A673 (cell line): ENCODE results near the gene NOVA1.

ENCODE experiments used
- CTCF ChIP-seq: fragments of 300-800, 200-600 bp; sonication (generic); conservative IDR thresholded peaks from 2 replicates; pipeline ENCODE4 v1.5.1; 2017; ENCODE audit warnings: low read depth, mild to moderate bottlenecking, antibody characterized with exemption, low read length, moderate library complexity, mixed read lengths
- EZH2 ChIP-seq: fragments of 200-600 bp; sonication (generic); IDR thresholded peaks from 2 replicates; pipeline ENCODE4 v1.6.1; 2017; ENCODE audit warnings: borderline replicate concordance, low read depth, mild to moderate bottlenecking, mixed read lengths, antibody characterized with exemption, low read length; ENCODE audit not compliant: poor library complexity, severe bottlenecking

GRCh38 chr14:26595926-26596542 is 1.8 kb downstream of the NOVA1 start:
- no peak for TF ChIP-seq CTCF
- TF ChIP-seq EZH2: no peak
